HG02840 (cell line): ENCODE data around the gene KIR2DL3.
"Not testable (repeated sequence)": the region's sequence is repeated elsewhere in the genome, so short reads cannot be mapped to it uniquely, and the experiment has no call there.

Source experiments
- ATAC-seq: cut with Tn5 transposase; IDR thresholded peaks from one replicate; pipeline ENCODE4 v1.9.1; 2021; ENCODE audit warnings: mild to moderate bottlenecking, moderate library complexity, moderate number of reproducible peaks; ENCODE audit not compliant: unreplicated experiment, low FRiP score

Gene KIR2DL3

DNA sequence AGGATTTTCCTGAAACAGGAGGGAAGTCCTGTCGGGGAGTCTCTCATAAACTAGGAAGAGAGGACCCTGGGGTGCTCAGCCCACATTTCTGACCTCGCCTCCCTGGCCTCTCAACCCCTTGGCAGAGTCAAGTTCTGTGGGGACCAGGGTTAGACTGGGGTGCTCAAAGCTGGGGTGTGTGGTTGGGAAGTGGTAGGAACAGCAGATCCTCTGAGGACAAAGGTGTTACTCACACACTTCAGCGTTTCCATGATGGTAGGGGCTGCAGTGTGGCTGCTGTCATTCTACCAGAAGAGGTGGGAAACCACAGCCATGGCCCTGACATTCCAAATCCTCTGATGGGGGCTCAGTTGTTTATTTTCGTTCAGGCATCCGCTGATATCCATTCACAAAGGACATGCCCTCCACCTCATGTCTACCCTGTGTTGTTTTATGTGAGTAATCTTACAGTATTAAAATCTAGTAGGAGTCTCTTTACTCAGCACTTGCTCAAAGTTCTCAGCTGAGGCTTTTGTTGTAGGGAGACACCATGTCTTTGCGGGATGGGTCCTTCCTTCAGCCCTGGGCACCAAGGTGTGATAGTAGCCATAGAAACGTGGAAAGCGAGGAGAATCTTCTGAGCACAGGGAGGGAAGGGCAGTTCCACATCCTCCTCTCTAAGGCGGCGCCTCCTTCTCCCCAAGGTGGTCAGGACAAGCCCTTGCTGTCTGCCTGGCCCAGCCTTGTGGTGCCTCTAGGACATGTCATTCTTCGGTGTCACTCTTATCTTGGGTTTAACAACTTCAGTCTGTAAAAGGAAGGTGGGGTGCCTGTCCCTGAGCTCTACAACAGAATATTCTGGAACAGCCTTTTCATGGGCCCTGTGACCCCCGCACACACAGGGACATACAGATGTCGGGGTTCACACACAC is 1.5 kb downstream of the KIR2DL3 start:
- no peak for ATAC-seq

DNA sequence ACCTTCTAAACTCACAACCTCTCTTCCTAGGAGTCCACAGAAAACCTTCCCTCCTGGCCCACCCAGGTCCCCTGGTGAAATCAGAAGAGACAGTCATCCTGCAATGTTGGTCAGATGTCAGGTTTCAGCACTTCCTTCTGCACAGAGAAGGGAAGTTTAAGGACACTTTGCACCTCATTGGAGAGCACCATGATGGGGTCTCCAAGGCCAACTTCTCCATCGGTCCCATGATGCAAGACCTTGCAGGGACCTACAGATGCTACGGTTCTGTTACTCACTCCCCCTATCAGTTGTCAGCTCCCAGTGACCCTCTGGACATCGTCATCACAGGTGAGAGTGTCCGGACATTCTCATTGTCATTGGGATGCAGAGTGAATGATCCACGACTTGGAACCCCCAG is 3.6 kb downstream of the KIR2DL3 start:
- not testable (repeated sequence) for ATAC-seq

DNA sequence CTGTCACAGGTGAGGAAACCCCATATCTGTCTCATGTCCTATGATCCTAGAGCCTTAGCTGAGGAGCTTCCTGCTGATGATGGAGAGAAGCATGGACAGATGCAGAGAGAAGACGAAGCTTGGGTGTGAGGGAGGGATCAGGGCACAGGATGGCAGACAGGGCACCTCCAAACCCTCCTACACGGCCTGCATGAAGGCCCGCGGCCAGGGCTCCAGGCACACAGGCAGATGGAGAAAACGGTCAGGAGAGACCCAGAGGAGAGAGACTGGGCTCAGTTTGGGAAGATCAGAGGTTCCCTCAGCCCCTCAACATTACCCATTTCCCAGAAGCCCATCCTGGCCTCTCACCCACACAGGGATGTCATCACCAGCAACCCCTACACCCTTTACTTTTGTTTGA is 5.8 kb downstream of the KIR2DL3 start:
- ATAC-seq, result not testable (repeated sequence)

DNA sequence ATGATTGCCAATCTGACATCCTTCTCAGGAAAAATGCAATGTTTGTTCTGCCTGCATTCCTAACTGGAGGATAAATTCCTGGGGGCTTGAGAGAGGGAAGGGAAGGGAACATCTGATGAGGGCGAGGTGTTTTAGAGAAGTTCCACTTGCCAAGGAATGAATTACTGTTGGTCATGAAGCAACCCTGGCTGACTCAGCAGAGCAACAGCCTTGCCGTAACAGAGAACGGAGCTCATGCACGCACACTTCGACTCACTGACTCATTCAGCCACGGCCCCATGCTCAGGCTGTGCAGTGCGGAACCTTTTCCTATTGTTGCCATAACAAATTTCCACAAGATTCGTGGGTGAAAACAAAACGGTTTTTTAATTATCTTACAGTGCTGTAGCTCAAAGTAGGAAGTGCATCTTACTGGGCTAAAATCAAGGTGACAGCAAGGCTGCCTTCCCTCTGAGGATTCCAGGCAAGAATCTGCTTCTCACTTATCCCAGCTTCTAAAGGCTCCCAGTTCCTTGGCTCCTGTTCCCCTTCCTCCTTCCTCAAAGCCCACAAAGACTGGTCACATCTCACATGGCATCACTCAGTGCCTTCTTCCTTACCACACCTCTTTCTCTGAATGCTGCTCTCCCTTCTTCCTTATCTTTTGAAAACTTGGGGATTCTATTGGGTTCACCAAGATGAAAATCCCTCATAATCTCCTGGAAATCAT is 9.5 kb downstream of the KIR2DL3 start:
- ATAC-seq, result not testable (repeated sequence)

DNA sequence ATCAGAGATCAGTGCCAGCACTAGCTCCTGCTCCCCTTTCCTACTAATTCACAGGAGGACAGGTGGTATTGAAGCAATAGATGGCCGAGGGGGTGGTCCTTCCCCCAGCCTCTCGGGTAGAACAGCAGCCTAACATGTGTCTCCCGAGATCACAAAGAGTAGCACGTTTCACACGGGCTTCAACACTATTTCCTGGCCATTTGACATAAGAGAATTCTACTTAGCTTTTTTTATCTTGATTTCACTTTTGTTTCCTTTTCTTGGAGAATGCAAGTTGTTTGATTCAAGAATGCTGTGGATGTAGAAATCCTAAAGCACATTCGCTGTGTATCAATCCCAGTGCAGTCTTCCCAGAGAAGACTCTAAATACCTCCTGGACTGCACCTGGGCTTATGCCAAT is 12.0 kb downstream of the KIR2DL3 start:
- ATAC-seq, result not testable (repeated sequence)

DNA sequence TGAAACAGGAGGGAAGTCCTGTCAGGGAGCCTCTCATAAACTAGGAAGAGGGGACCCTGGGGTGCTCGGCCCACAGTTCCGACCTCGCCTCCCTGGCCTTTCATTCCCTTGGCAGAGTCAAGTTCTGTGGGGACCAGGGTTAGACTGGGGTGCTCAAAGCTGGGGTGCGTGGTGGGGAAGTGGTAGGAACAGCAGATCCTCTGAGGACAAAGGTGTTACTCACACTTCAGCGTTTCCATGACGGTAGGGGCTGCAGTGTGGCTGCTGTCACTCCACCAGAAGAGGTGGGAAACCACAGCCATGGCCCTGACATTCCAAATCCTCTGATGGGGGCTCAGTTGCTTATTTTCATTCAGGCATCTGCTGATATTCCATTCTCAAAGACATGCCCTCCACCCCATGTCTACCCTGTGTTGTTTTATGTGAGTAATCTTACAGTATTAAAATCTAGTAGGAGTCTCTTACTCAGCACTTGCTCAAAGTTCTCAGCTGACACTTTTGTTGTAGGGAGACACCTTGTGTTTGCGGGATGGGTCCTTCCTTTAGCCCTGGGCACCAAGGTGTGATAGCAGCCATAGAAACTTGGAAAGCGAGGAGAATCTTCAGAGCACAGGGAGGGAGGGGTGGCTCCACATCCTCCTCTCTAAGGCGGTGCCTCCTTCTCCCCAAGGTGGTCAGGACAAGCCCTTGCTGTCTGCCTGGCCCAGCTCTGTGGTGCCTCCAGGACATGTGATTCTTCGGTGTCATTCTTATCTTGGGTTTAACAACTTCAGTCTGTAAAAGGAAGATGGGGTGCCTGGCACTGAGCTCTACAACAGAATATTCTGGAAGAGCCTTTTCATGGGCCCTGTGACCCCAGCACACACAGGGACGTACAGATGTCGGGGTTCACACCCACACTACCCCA is 18.1 kb downstream of the KIR2DL3 start:
- not testable (repeated sequence) for ATAC-seq

DNA sequence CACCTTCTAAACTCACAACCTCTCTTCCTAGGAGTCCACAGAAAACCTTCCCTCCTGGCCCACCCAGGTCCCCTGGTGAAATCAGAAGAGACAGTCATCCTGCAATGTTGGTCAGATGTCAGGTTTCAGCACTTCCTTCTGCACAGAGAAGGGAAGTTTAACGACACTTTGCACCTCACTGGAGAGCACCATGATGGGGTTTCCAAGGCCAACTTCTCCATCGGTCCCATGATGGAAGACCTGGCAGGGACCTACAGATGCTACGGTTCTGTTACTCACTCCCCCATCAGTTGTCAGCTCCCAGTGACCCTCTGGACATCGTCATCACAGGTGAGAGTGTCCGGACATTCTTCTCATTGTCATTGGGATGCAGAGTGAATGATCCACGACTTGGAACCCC is 20.3 kb downstream of the KIR2DL3 start:
- ATAC-seq, result not testable (repeated sequence)

DNA sequence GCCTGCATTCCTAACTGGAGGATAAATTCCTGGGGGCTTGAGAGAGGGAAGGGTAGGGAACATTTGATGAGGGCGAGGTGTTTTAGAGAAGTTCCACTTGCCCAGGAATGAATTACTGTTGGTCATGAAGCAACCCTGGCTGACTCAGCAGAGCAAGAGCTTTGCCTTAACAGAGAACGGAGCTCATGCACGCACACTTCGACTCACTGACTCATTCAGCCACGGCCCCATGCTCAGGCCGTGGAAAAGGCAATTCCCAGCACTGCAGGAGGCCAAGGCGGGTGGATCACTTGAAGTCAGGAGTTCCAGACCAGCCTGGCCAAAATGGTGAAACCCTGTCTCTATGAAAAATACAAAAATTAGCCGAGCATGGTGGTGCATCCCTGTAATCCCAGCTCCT is 25.9 kb downstream of the KIR2DL3 start:
- ATAC-seq, result not testable (repeated sequence)

DNA sequence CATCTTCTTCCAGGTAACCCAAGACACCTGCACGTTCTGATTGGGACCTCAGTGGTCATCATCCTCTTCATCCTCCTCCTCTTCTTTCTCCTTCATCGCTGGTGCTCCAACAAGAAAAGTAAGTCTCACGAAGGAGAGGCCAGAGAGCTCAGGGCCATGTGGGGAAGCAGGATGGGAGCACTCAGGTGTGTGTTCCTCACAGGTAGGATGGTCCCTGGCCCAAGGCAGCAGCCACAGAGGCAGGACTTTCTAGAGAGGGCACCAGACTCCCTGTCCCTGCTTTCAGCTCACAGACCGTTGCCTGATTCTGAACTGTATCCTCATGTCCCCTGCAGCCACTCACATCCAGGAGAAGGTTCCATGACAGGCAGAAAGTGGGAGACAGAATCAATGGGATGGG is 28.2 kb downstream of the KIR2DL3 start:
- not testable (repeated sequence) for ATAC-seq

DNA sequence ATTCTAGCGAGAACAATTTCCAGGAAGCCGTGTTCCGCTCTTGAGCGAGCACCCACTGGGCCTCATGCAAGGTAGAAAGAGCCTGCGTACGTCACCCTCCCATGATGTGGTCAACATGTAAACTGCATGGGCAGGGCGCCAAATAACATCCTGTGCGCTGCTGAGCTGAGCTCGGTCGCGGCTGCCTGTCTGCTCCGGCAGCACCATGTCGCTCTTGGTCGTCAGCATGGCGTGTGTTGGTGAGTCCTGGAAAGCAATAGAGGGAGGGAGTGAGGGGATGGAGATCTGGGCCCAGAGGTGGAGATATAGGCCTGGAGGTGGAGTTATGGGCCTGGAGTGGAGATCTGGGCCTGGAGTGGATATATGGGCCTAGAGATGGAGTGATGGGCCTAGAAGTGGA is 31.3 kb downstream of the KIR2DL3 start, which contains the start of gene KIR2DL1:
Gene KIR2DL1 (plus strand): TSS at position 148 of the 400 bp plus-strand sequence. CDS start 58 bp downstream, at position 206.
- ATAC-seq, result not testable (repeated sequence)

DNA sequence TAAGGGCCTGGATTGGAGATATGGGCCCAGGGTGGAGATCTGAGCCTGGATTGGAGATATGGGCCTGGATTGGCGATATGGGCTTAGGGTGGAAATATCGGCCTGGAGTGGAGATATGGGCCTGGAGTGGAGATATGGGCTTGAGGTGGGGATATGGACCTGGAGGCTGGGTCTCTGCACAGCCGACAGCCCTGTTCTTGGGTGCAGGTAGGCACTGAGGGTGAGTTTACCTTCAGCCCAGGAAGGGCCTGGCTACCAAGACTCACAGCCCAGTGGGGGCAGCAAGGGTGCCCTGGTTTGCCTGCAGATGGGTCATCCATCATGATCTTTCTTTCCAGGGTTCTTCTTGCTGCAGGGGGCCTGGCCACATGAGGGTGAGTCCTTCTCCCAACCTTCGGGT is 32.2 kb downstream of the KIR2DL3 start:
- ATAC-seq, result not testable (repeated sequence)

DNA sequence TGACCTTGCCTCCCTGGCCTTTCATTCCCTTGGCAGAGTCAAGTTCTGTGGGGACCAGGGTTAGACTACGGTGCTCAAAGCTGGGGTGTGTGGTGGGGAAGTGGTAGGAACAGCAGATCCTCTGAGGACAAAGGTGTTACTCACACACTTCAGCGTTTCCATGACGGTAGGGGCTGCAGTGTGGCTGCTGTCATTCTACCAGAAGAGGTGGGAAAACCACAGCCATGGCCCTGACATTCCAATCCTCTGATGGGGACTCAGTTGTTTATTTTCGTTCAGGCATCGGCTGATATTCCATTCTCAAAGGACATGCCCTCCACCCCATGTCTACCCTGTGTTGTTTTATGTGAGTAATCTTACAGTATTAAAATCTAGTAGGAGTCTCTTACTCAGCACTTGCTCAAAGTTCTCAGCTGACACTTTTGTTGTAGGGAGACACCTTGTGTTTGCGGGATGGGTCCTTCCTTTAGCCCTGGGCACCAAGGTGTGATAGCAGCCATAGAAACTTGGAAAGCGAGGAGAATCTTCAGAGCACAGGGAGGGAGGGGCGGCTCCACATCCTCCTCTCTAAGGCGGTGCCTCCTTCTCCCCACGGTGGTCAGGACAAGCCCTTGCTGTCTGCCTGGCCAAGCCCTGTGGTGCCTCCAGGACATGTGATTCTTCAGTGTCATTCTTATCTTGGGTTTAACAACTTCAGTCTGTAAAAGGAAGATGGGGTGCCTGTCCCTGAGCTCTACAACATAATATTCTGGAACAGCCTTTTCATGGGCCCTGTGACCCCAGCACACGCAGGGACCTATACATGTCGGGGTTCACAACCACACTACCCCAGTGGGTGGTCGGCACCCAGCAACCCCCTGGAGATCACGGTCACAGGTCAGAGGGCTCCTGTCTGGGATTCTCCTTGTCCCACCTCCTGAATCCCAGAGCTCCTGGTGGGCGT is 33.0 kb downstream of the KIR2DL3 start:
- not testable (repeated sequence) for ATAC-seq

DNA sequence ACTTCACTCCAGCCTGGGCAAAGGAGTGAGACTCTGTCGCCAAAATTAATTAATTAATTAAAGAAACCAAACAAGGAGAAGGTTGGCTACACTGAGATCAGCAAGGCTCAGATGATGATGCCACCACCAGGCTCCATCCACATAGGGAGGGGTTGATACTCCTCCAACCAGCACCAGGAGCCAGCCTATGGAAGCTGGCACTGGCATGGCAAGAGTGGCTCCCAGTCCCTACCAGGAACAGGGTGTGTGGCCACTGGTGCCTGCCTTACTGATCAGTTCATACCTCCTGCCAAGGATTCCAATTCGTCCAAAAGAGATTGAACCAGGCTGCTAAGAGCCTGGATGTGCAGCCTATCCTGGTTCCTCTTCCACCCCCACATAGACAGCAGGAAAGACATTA is 34.4 kb downstream of the KIR2DL3 start:
- not testable (repeated sequence) for ATAC-seq

DNA sequence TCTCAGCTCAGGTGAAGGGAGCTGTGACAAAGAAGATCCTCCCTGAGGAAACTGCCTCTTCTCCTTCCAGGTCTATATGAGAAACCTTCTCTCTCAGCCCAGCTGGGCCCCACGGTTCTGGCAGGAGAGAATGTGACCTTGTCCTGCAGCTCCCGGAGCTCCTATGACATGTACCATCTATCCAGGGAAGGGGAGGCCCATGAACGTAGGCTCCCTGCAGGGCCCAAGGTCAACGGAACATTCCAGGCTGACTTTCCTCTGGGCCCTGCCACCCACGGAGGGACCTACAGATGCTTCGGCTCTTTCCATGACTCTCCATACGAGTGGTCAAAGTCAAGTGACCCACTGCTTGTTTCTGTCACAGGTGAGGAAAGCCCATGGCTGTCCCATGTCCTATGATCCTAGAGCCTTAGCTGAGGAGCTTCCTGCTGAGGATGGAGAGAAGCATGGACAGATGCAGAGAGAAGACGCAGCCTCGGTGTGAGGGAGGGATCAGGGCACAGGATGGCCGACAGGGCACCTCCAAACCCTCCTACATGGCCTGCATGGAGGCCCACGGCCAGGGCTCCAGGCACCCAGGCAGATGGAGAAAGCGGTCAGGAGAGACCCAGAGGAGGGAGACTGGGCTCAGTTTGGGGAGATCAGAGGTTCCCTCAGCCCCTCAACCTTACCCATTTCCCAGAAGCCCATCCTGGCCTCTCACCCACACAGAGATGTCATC is 36.9 kb downstream of the KIR2DL3 start:
- not testable (repeated sequence) for ATAC-seq

DNA sequence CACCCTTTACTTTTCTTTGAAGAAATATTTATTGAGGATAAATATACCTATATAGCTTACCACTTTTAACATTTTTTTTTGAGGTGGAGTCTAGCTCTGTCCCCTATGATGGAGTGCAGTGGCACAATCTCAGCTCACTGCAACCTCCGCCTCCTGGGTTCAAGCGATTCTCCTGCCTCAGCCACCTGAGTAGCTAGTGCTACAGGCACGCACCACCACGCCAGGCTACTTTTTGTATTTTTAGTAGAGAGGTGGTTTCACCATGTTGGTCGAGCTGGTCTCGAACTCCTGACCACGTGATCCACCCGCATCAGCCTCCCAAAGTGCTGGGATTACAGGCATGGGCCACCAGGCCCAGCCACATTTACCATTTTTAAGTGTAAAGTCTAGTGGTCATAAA is 37.5 kb downstream of the KIR2DL3 start:
- not testable (repeated sequence) for ATAC-seq

DNA sequence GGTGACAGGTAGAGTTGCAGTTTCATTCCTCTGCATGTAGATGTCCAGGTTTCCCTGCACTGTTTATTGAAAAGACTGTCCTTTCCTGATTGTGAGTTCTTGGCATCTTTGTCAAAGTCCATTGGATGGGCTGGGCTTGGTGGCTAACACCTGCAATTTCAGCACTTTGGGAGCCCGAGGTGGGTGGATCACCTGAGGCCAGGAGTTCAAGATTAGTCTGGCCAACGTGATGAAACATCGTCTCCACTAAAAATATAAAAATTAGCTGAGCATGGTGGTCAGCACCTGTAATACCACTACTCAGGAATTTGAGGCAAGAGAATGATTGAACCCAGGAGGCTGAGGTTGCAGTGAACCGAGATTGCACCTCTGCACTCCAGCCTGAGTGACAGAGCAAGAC is 39.5 kb downstream of the KIR2DL3 start:
- not testable (repeated sequence) for ATAC-seq

DNA sequence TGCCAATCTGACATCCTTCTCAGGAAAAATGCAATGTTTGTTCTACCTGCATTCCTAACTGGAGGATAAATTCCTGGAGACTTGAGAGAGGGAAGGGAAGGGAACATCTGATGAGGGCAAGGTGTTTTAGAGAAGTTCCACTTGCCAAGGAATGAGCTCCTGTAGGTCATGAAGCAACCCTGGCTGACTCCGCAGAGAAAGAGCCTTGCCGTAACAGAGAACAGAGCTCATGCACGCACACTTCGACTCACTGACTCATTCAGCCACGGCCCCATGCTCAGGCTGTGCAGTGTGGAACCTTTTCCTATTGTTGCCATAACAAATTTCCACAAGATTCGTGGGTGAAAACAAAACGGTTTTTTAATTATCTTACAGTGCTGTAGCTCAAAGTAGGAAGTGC is 40.6 kb downstream of the KIR2DL3 start:
- ATAC-seq, result not testable (repeated sequence)

DNA sequence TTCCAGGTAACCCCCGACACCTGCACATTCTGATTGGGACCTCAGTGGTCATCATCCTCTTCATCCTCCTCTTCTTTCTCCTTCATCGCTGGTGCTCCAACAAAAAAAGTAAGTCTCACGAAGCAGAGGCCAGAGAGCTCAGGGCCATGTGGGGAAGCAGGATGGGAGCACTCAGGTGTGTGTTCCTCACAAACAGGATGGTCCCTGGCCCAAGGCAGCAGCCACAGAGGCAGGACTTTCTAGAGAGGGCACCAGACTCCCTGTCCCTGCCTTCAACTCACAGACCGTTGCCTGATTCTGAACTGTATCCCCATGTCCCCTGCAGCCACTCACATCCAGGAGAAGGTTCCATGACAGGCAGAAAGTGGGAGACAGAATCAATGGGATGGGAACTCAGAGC is 44.6 kb downstream of the KIR2DL3 start:
- ATAC-seq, result not testable (repeated sequence)
